NT2/D1 (cell line): ENCODE data around the gene NELL2.

Experiments
- SUZ12 ChIP-seq: IDR thresholded peaks from 2 replicates; pipeline ENCODE4 v1.6.1; 2011; ENCODE audit not compliant: insufficient read length, insufficient read depth; ENCODE audit errors: extremely low read depth
- YY1 ChIP-seq: IDR thresholded peaks from 2 replicates; pipeline ENCODE4 v1.6.1; 2011; ENCODE audit not compliant: insufficient read length, insufficient read depth
- ZNF274 ChIP-seq: IDR thresholded peaks from 2 replicates; pipeline ENCODE4 v1.6.1; 2011; ENCODE audit warnings: mild to moderate bottlenecking, low read depth, low read length

DNA sequence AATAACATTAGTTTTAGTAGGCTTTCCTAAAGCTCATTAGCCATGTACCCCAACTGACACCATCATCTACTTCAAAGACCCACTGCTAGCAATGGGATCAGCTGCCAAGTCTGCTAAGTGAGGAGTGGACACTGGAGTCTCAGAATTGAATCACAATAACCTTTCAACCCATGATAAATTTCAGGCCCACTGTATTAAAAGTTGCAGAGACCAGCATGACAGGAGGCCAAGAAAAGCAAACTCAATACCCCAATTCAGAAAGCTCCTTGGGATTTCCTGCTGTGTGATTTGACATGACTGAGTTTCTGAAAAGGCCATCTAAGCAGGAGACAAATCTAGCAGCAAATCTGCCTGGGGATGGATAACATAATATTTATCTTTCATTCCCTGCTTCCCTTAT is 320.7 kb downstream of the NELL2 start:
- no peak for TF ChIP-seq ZNF274
- no peak for TF ChIP-seq SUZ12
- no peak for TF ChIP-seq YY1
